NK-92 (cell line): Measurements from ENCODE around the gene IFI30.
"Not testable (repeated sequence)": the region's sequence is repeated elsewhere in the genome, so short reads cannot be mapped to it uniquely, and the experiment has no call there.

ENCODE experiments used
- DNase-seq: peaks from one replicate; lab custom pipeline; 2025; ENCODE audit not compliant: unreplicated experiment; lab: John Stamatoyannopoulos, UW

Gene IFI30

DNA sequence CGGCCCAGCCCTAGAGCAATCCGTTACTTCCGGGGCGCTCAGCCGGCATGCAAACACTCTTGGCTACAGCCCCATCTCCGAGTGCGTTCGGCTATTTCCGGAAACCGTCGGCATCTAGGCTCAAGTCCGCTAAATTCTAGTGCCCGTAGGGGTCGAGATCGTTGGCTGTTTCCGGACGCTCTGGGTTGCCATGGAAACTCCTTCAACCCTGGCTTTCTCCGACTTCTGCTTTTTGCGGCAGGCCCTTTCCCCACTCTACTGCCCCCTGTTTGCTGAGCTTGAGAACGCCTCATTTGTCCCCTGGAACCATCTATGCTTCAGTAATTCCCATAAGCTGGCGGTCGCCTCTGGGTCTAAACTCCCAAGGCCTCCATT is 21.2 kb upstream of the IFI30 start:
- DNase-seq, result peak; percentile 88

DNA sequence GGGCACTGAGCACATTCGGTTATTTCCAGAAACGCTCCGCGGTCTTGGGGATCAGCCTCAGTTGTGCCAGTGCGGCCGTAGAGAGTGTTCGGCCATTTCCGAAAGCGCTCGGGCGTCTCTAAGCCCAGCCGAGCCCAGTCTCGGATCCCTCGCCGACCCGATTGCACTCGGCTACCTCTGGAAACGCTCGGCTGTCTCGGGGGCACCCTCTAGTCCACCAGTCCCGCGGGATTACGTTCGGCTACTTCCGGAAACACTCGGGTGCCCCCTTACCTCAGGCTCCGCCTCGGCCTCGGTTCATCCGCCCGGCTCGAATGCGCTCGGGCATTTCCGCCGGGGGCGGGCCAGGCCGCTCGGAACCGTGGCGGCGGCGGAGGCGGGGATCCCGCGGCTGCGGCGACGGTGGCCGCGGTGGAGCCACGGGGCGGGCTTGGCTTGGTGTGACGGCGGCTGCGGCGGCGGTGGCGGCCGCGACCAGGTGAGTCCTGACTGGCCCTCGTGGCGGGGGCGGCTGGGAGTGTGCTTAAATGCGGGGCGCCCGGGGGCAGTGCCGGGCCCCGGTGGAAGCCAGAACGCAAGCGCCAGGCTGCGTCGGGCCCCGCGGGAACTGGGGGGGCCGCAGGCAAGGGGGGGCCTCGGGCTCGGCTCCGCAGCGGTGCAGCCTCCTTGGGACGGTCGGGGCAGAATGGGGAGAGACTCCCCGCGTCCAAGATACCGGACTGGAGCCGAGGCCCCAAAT is 20.6 kb upstream of the IFI30 start, which contains the start of gene PIK3R2:
PIK3R2 (plus strand) TSS at position 347 of the 739 bp plus-strand sequence. CDS start 2,717 bp downstream, outside the sequence.
- peak; percentile 98 for DNase-seq

DNA sequence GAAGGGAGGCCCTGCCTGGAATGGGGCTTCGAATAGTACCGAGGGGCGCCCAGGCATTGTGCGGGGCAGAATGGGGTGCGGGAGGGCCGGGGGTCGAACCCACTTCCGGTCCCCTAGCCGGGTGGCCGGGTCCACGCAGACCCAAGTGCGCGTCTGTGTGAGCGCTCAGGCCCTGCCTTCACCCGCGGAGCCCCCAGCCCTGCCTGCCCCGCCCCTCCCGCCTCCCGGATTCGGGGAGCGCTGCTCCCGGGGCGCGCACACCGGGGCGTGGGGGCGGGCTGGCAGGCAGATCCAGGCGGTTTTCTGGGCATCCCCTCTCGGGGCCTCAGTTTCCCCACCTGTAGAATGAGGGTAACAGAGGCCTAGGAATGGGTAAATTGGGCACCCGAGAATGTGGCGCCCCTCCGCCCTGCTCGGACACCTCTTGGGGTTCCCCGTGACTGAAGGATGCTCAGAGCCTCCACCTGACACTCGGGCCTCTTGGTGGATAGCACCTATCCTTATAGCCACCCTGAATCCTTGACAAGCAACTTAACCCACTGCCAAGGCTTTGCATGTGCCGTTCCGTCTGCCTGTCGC is 20.0 kb upstream of the IFI30 start:
- DNase-seq, result no peak

DNA sequence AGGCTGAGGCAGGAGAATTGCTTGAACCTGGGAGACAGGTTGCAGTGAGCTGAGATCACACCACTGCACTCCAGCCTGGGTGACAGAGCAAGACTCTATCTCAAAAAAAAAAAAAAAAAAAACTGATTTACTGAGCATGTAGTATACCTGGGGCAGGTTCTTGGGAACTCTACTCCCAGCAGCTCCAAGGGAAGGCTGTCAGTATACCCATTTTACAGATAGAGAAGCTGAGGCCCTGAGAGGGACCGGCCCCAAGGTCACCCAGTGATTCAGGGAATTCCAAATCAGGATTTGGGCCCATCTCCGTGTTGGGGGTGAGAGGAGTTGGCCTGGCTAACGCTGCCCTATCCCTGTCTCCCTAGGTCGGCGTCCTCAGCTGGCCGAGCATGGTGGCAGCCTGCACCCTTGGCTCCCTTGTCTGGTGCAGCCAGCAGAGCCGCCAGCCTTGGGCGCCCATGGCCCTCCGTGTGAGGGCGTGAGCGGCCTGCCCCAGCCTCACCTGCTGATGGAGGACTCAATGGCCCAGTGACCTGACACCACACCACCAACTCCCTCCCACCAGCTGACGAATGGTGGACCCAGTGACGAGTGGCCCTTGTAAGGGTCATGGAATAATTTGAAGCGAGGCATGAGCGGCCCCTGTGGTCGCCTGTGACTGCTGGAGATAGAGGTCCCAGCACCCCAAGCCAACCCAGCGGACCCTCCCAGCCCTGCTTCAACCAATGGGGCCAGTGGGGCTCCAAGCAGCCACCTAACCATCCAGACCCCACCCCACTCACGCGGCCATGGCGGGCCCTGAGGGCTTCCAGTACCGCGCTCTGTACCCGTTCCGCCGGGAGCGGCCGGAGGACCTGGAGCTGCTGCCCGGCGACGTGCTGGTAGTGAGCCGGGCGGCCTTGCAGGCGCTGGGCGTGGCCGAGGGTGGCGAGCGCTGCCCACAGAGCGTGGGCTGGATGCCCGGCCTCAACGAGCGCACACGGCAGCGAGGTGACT is 18.2 kb upstream of the IFI30 start:
- no peak for DNase-seq

DNA sequence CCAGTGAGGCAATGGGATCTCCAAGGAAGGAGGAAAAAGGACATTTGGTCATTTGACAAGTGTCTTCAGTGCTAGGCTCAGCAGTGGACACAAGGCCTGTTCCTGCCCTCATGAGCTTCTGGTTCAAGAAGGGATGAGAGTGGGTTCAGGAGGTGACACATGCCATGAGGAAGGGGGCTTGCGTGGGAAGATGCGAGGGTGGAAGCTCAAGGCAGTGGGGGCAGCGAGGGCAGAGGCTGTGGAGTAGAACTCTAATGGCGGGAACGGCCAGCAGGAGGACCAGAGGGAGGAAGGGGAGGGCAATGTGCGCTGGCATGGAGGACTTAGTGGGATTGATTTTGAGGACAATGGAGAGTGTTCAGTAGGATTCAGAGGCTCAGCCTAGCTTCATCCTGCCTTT is 17.3 kb upstream of the IFI30 start:
- no peak for DNase-seq

DNA sequence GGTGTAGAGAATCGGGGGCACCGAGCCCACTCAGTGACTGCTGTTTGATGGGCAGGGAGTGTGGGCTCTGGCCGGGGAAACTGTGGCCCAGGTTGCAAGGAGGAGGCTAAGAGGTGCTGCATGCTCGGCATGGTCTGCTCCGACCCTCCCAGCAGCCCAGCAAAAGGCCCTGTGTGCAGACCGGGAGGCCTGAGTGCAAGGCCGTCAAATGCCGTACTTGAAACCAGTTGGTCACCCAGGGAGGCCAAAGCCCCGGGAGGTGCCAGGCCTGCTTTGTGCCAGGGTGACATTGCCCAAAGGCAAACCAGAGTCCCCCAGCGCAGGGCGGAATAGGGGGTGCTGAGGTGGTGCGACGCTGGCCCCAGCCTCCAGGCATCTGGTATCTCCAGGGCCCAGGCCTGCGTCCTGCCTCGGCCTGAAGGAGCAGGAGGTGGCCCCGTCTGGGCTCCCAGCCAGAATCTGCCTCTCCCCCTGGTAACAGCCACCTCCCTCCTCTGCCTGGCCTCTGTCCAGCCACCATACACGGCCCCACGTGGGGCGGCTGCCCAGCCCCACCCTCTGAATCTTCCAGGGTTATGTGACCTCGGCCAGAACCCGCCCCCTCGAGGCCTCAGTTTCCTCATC is 16.7 kb upstream of the IFI30 start:
- no peak for DNase-seq

DNA sequence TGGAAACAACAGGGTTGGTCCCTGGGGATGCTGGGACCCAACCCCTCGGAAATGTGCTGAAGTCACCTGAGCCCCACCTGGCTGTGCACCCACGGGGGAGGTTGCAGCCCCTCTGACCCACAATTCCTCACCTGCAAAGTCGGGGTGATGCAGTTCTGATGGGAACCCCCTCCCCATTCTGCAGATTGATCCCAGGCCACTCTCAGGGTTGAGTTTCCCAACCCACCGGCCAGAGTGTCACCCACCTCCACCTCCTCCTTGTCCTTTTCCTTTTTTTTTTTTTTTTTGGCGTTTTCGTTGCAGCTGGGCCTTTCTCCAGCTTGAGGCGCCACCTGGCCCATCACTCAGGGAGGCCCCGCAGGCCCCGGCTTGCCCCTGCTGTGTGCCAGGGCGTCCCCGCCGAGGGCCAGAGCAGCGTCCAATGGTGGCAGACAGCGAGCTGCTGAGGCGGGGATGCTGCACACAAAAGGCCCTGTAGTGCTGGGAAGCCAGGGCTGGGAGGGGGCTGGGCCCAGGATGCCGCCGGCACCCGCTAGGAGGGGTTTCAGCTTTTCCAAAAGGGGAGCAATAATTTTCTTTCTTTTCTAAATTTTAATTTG is 16.0 kb upstream of the IFI30 start:
- no peak for DNase-seq

DNA sequence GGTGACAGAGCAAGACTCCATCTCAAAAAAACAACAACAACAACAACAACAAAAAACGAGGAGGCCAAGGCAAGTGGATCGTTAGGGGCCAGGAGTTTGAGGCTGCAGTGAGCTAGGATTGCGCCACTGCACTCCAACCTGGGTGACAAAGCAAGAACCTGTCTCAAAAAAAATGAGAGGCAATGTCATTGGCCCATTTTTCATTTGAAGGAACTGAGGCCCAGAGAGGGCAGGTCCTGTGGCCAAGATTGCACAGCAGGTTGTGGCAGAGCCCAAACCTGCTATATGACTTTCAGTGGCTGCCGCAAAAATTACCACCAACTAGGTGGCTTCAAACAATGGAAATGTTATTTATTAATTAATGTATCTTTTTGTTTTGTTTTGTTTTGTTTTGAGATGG is 15.1 kb upstream of the IFI30 start:
- DNase-seq, result no peak

DNA sequence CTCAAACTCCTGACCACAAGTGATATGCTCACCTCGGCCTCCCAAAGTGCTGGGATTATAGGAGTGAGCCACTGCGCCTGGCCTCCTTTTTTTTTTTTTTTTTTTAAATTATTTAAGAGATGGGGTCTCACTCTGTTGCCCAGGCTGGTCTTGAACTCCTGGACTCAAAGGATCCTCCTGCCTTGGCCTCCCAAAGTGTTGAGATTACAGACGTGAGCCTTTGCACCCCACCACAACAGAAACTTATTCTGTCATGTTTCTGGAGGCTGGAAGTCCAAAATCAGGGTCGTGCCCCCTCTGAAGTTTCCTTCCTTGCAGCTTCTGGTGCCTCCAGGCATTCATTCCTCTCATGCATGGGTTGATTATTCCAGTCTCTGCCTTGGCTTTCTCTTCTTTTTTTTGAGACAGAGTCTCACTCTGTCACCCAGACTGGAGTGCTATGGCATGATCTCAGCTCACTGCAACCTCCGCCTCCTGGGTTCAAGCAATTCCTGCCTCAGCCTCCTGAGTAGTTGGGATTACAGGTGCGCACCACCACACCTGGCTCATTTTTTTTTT is 14.5 kb upstream of the IFI30 start:
- not testable (repeated sequence) for DNase-seq

DNA sequence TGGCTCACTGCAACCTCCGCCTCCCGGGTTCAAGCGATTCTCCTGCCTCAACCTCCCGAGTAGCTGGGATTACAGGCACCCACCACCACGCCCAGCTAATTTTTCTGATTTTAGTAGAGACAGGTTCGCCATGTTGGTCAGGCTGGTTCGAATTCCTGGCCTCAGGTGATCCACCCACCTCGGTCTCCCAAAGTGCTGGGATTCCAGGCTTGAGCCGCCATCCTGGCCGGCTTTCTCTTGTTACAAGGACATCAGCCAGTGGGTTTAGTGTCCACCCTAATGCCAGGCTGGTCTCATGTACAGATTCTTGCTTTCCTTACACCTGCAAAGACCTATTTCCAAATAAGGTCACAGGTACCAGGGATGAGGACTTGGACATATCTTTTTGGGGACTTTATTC is 13.8 kb upstream of the IFI30 start:
- DNase-seq, result no peak

DNA sequence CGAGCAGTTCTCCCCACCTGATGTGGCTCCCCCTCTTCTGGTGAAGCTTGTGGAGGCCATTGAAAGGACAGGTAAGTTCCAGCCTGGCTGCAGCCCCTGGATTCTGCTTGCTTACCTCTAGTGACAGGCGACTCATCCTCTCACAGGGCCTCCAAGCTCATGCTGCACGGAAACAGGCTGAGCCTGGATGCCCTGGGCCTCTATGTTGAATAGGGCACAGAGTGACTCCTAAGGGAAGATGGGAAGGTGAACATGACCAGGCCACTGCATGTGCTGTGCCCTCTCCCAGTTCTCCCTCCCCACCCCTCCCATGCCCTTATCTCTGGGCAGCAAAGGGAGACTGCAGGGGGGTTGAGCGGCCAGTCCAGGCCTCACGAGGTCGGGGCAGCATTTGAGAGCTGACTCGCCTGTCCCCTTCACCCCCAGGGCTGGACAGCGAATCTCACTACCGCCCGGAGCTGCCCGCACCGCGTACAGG is 13.1 kb upstream of the IFI30 start:
- no peak for DNase-seq

DNA sequence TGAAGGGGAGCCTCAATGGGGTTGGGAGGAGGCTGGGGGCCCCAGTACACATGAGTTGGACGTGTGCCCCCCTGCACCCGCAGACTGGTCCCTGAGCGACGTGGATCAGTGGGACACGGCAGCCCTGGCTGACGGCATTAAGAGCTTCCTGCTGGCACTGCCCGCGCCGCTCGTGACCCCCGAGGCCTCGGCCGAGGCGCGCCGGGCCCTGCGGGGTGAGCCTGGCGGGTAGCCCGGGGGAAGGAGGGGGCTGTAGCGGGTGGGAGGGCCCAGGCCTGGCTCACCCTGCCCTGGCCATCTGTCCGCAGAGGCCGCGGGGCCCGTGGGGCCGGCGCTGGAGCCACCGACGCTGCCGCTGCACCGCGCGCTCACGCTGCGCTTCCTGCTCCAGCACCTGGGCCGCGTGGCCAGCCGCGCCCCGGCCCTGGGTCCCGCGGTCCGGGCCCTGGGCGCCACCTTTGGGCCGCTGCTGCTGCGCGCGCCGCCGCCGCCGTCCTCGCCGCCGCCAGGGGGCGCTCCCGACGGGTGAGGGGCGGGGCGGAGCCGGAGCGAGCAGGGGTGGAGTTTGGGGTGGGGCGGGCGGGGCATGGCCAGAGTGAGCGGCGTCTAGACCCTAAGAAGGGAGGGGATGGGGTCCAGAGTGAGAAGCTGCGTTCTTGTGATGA is 12.5 kb upstream of the IFI30 start:
- DNase-seq, result no peak

DNA sequence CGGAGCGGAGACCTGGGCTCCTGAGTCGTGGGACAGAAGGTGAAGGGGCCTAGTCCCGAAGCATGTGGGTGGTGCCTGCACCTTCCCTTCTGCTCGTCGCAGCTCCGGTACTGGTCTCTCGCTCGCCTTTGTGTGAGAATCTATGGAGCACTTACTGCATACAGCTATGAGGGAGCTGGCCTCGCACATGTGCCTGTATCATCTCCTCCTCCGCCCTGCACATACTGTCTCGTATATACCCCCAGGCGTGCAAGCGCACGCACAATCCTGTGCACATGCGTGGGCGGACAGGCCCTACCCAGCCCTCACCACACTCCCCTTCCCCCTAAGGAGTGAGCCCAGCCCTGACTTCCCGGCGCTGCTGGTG is 12.0 kb upstream of the IFI30 start:
- no peak for DNase-seq

DNA sequence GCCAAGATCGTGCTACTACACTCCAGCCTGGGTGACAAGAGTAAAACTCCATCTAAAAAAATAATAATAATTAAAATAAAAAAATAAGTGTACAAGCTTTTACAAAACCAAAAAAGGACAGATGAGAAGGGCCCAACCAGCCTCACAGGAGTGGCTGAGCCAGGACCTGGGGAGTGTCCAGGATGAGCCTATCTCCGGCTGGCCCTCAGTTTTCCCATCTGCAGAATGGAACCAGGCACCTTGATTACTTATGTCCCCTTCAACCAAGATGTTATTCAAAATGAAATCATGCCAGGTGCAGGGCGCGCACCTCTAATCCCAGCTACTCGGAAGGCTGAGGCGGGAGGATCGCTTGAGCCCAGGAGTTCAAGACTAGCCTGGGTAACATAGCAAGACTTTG is 9.5 kb upstream of the IFI30 start:
- DNase-seq, result no peak

DNA sequence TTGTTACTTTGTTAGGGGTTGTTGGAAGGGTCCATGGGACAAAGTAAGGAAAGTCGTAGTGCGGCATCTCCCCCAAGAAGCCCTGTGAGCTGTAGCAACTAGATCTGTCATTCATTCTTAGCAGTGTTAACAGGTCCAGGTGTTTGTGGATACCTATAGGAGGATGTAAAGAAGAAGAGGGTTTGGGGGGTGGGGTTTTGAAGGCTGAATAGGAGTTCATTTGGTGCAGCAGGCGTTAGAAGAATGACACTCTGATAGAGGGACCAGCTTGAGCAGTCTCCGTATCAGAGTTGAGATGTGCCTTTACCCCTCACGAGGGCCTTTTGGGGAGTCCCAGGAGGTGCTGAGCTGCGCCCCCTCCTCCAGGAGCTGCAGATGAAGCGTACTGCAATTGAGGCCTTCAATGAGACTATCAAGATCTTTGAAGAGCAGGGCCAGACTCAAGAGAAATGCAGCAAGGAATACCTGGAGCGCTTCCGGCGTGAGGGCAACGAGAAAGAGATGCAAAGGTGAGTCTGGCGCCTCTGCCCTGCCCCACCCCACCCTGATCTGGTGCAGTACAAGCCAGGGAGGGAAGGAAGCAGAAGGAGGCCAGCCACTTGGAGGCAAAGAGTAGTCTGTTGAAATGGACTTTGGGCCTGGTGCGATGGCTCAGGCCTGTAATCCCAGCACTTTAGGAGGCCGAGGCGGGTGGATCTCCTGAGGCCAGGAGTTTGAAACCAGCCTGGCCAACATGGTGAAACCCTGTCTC is 7.6 kb upstream of the IFI30 start:
- no peak for DNase-seq

DNA sequence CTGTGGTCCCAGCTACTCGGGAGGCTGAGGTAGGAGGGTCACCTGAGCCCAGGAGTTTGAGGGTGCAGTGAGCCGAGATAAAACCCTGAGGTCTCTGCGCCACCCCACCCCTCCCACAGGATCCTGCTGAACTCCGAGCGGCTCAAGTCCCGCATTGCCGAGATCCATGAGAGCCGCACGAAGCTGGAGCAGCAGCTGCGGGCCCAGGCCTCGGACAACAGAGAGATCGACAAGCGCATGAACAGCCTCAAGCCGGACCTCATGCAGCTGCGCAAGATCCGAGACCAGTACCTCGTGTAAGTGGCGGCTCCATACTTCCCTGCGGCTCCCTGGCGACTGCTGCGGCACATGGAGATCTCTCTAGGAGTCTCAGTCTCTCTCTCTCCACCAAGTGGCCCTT is 6.6 kb upstream of the IFI30 start:
- no peak for DNase-seq

DNA sequence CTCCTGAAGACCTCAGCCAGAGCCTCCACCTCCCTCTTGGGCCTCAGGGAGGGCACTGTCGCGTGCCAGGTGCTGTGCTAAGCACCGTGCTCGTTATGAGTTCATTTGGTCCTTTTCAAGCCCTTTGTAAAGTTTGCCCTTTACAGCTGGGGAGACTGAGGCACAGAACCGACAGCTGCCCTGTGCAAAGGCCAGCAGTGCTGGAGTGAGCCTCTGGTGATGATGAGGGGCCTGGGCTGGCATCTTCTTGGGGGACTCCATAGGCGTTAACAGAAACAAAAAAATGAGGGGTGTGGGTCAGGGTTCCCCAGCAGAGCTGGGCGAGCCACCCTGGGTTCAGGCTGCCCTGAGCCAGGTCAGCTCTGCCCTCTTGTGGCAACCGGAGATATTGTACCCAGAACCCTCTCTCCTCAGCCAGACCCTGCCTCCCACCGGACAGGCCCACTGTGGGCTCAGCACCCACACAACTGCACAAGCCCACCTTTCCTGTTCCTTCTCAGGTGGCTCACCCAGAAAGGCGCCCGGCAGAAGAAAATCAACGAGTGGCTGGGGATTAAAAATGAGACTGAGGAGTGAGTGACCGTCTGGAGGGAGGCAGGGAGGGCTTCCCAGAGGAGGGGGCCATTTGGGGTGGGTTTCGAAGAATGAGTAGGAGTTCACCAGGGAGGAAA is 5.5 kb upstream of the IFI30 start:
- no peak for DNase-seq

DNA sequence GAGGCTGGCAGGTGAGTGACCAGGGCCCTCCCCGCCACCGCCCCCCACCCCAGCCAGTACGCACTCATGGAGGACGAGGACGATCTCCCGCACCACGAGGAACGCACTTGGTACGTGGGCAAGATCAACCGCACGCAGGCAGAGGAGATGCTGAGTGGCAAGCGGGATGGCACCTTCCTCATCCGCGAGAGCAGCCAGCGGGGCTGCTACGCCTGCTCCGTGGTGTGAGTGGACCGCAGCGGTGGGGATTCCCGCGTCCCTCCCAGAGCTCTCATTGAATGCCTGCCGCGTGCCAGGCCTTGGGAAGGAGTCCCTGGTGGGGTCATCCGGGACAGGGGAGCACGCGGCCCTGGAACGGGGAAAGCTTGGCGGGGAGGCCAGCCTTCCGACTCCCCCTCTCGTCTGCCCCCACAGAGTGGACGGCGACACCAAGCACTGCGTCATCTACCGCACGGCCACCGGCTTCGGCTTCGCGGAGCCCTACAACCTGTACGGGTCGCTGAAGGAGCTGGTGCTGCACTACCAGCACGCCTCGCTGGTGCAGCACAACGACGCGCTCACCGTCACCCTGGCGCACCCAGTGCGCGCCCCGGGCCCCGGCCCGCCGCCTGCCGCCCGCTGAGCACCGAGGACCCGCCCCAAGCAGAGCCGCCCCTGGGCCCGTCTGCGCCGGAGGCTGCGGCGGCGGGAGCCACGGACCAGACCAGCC is 4.8 kb upstream of the IFI30 start:
- DNase-seq, result no peak
